GM19328 (cell line): ENCODE results near the gene TYW1B.
"Not testable (repeated sequence)": the region's sequence is repeated elsewhere in the genome, so short reads cannot be mapped to it uniquely, and the experiment has no call there.

Source experiments
- ATAC-seq: cut with Tn5 transposase; IDR thresholded peaks from one replicate; pipeline ENCODE4 v1.9.1; 2021; ENCODE audit warnings: mild to moderate bottlenecking, moderate library complexity; ENCODE audit not compliant: unreplicated experiment

The TYW1B gene

DNA sequence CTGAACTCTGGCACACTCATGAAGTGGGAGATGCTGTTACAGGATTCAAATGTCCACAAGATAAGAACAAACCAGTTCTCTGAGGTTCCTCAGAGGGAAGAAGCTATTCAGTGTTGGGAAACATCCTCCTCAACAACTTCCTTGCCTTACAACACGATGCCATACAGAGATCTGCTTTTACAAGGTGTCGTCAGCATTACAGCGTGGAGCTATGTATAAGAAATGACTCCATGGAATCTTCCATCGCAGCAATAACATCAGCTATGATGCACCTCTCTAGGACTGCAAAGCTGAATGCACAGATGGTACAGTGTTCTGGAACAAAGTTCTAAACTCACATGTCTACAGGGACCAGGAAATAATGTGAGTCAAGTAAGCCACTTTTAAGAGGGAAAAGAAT is 122.3 kb downstream of the TYW1B start:
- ATAC-seq, result not testable (repeated sequence)

- no peak for ATAC-seq
These were observed 123.1 kb downstream of the TYW1B start for GRCh38 chr7:72704894-72705293.

GRCh38 chr7:72700548-72700947 is 127.5 kb downstream of the TYW1B start:
- ATAC-seq, result not testable (repeated sequence)

DNA sequence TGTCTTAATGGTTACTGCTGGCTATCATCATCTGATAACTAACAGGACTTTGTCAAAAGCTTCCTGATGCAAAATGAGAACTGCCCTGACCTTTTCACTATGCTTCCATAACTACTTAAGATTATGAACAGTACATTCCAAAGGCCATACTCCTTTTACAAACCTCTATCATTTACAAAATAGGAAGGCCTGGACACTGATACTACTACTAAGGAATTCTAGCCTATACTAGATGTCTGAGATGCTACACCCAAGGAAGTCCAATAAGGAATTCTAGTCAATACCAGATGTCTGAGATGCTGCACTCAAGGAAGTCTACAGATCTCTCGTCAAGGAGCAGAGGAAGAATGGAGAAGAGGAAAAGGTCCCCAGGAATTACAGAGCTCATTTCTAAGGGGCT is 130.9 kb downstream of the TYW1B start:
- not testable (repeated sequence) for ATAC-seq

GRCh38 chr7:72696643-72697042 is 131.4 kb downstream of the TYW1B start:
- ATAC-seq, result not testable (repeated sequence)

DNA sequence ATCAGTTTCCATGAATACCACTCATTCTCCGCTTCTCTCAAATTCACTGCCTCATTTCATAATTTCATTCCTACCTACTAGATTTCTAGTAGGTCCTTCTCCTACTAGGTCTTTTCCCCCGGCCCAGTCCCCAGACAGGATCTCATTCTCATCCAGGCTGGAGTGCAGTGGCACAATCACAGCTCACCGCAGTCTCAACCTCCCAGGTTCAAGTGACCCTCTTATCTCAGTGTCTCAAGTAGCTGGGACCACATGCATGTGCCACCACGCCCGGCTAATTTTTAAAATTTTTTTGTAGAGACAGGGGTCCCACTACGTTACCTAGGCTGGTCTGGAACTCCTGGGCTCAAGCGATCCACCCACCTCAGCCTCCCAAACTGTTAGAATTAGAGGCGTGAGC is 132.5 kb downstream of the TYW1B start:
- not testable (repeated sequence) for ATAC-seq

GRCh38 chr7:72691442-72691841 is 136.6 kb downstream of the TYW1B start:
- ATAC-seq, result not testable (repeated sequence)

DNA sequence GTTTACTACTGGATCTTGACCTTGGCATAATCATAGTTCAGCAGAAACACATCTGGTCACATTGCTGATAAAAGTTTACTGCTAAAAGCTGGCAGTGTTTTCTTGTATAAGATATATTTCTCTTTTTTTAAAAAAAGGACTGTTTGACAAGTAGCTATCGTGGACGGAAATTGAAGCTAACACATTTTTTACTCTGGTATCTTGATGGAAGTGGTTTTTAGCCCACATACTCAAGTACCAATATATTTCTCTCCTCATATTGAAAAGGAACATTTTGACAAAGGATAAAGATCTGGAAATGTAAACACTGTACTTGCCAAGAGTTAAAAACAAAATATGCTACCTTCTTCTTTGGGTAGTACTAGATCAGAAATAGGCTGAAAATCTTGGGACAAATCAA is 137.8 kb downstream of the TYW1B start:
- not testable (repeated sequence) for ATAC-seq

- not testable (repeated sequence) for ATAC-seq
These were observed 138.7 kb downstream of the TYW1B start for GRCh38 chr7:72689344-72689743.

- ATAC-seq, result not testable (repeated sequence)
These were observed 146.8 kb downstream of the TYW1B start for GRCh38 chr7:72681211-72681610.

GRCh38 chr7:72676880-72677279 is 151.1 kb downstream of the TYW1B start:
- not testable (repeated sequence) for ATAC-seq

DNA sequence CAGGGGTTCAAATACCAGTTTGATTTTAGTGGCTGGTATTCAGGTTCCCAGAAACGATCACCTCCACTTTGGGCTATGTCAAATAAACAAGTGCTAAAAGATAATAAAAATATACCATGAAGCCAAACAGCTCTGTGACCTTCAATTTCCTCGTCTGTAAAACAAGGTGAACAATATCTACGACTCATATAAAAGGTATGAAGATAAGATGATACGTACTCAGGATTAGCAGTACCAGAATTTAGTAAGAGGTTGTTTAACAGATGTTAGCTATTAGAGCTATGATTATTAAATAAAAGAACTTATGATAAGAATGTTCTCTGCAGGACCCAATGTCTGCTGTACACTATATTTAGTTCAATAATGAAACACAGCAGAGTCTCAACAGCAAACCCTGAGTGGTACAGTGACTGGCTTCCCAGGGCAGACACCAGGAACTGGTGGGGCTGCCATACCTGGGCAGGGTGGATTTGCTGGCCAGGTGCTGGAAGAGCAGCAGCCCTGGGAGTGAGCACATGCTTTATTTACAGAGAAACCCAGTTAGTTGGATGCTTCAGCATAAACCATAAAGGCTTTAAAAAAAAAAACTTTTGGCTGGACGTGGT is 151.8 kb downstream of the TYW1B start:
- ATAC-seq, result not testable (repeated sequence)

- ATAC-seq, result not testable (repeated sequence)
These were observed 152.3 kb downstream of the TYW1B start for GRCh38 chr7:72675686-72676085.

GRCh38 chr7:72674394-72674793 is 153.6 kb downstream of the TYW1B start:
- no peak for ATAC-seq

DNA sequence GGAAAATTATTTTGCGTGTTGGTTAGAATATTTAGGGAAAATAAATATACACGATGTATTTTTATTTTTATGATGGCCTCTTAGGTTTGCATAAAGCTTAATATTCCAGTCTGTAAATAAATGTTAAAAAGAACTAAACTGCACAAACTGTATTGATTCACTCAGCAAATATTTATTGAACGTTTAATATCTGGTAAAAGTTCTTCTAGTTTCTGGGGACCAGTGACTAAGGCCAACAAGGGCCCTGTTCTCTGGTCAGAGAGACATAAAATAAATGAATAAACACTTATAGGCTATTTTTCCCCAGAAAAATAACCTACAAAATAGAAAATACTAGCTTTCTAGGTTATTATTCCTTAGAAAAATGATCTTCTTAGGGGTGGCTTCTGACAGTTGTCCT is 157.2 kb downstream of the TYW1B start:
- not testable (repeated sequence) for ATAC-seq

DNA sequence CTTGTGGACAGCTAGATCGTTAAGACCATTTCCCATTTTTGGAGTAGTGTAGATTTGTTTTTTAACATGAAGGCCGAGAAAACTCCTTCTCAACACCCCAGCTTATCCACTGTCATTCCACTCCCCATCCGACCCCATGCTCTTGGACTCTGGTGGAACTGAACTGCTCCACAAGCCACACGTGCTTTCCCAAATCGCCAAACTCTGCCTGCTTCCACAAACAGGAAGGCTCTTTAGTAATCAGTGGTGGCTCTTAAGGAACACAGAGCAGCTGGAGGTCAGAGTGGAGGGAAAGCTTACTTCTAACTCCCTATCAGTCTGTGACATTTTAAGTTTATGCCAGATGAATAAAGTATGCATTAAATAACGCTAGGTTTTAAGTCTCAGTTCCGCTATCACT is 159.6 kb downstream of the TYW1B start:
- not testable (repeated sequence) for ATAC-seq

- ATAC-seq, result not testable (repeated sequence)
These were observed 161.0 kb downstream of the TYW1B start for GRCh38 chr7:72667049-72667448.

DNA sequence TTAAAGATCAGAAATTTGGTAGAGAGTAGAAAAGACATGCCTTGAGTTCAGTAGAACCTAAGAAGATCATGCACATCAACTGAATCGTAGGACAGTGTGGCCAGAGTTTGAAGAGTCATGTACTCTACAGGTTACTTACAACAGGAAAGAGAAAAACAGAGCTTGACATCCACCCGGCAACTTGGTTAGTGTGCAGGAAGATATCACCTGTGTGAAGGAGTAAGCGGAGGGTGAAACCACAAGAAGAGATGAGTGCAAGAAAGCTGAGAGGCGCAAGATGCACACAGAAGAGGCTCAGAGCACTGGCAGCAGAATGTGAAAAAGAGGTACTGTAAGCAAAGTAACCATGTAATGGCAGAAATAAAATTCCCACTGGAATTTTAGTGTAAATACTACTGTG is 179.4 kb downstream of the TYW1B start:
- not testable (repeated sequence) for ATAC-seq

- ATAC-seq, result not testable (repeated sequence)
These were observed 184.3 kb downstream of the TYW1B start for GRCh38 chr7:72643708-72644107.

DNA sequence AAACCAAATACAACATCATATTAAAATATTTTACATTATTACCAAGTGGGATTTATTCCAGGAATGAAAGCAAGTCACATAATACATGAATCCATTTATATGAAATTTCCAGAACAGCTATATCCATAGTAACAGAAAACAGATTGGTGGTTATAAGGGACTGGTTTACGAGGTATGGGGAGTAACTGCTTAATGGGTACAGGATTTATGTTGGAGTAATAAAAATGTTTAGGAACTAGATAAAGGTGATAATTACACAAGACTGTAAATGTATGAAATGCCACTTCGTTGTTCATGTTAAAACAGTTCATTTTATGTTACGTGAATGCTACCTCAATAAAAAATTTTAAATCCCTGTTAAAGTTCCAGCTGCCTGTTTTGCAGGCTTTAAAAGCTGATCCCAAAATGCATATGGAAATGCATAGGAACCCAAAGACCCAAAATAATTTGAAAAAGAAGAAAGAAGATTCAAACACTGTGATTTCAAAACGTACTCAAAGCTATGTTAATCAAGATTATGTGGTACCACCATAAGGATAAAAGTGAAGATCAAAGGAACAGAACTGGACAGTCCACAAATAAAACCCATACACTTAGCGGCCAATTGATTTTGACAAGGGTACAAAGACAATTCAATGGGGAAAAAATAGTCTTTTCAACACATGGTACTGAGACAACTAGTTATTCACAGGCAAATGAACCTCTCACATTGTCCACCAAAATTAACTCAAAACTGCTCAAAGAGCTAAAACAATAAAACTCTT is 186.3 kb downstream of the TYW1B start:
- ATAC-seq, result not testable (repeated sequence)

DNA sequence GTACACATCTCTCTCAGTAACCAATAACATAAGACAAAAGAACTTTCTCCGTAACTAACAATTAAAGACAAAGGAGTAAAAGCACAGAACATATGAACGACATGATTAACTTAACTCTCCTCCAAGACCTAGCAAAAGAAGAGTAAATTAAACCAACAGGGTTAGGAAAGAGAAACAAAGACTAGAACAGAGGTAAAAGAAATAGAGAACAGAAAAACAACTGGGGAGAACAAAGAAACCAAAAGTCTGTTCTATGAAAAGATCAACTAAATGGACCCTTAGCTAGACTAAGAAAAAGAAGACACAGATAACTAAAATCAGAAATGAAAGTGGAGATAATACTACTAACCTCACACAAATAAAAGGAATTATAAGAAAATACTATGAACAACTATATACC is 187.3 kb downstream of the TYW1B start:
- ATAC-seq, result not testable (repeated sequence)

- ATAC-seq, result not testable (repeated sequence)
These were observed 192.6 kb downstream of the TYW1B start for GRCh38 chr7:72635273-72635908.
